Measurements from ENCODE around the gene PLAGL2. TPM values are rescaled to one million over a fixed set of nuclear protein-coding genes. Genes with fewer than 3 reads are reported as not detected.
"Not testable (repeated sequence)": the region's sequence is repeated elsewhere in the genome, so short reads cannot be mapped to it uniquely, and the experiment has no call there.

PLAGL2 gene
- total RNA-seq, 1 donor from 2014 or later, result 30.3 TPM

DNA sequence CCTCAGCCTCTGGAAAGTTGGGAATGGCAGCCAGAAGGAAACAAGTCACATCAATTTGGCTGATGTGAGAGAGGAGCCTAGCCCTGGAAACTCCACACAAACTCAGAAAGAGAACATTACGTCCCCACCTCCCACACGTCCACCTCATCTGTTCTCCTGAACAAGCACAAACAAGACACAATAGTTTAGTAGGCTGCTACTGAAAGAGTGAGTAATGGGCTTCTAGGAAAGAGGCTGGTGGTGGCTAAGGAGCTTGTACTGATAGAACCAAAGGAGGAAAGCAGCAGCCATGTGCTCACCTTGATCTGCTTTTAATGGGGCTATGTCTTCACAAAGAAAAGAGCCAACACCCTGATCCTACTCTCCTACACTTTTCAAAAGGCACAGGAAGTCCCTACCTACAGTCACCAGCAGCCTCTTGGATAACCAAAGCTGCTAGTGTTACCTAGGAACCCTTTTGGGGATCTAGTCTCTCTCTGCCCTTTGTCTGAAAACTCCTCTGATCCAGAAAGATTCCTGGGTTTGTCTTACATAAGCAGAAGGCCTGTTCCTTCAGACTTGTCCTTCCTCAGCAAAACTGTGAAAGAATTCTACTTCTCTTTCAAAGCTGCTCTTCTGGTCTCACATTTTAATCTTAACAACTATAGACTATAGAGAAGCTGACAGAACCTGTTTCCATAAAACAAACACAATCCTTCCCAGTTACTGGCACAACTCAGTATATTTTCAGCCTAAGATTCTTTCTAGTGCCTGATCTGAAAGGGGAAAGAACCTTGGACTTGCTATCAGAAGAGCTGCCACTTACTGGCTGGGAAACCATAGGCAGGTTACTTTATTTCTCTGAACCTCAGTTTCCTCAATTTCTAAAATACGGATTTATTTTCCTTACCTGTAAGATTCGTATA lies 3.1 kb downstream of the PLAGL2 start:
- intact Hi-C loops (cut with micrococcal nuclease), result loop anchor here (5.0 kb wide), 2 partner anchors 252 to 283 kb away; partner anchors contain the start of gene PDRG1

DNA sequence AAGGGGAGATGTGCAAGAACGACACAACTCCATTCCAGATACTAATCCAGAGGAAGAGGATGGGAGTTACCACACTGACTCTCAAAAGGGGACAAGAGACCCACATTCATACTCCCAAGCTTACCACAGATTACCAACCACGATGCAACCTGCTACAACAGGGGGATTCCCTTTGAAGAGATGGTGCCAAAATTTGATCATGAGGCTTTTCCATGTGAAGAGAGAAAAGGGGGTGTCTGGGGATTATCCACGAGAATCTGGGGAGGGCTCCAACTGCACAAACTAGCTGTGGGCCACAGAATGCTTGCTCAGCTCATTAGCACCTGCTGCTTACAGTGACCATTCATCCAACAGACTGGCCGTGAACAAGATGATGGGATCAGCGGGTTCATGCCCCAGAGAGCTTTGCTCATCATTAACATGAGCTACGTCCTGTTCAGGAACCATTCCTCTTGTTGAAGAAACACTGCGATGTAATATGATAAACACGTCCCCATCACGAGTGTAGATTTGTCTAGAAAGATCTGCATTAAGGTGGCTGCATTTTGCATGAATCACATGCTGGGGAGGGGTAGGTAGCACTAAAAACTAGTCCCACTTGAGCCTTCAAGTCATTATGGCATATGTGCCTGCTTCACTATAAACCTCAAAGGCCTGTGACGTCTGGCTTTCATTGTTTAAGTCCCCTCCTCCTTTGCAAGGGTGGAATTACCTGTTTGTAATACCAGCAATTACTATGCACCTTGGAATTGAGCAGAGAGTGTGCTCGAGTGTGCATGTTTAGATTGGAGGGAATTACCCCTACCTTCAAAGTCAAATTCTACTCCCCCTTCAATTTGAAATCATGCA lies 4.0 kb downstream of the PLAGL2 start:
- intact Hi-C loops (cut with micrococcal nuclease), result no loop called here

DNA sequence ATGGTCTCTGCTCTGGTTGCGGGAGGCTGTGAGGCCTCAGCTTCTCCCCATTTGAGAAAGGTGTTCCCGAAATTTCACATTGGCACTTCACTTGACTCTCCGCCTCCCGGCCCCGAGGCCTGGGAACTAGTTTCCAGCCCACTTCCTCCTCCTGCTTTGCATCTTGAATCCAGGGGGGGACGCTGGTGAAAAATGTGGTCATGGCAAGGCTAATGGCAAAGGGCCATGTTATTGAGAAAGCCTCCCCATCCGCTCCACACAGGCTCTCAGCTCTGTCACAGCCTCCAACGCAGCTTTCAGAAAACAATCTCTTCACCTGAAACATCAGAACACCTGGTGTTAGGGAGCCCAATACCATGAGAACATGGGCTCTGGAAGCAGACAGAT lies 5.6 kb downstream of the PLAGL2 start:
- intact Hi-C loops (cut with micrococcal nuclease), result no loop called here

DNA sequence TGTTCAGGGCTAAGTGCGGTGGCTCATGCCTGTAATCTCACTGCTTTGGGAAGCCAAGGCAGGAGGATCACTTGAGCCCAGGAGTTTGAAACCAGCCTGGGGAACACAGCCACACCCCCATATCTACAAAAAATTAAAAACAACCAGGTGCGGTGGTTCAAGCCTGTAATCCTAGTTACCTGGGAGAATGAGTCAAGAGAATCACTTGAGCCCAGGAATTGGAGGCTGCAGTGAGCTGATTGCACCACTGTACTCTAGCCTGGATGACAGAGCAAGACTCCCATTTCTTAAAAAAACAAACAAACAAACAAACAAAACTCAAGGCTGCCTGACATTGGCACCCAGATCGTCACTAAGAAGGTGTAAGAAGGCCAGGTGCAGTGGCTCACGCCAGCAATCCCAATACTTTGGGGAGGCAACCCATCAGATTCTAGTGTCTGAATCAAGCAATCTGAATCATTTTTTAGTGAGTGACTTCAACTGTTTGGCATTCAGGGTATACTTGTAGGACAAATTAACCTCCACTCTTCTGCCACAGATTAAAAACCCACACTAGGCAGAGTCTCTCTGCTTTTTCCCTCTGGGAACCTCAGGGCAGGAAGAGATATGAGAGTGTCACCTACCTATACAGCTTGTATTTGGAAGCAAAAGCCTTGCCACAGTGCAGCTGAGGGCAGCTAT lies 6.1 kb downstream of the PLAGL2 start:
- intact Hi-C loops (cut with micrococcal nuclease), result no loop called here

GRCh38 chr20:32199006-32199405 lies 8.5 kb downstream of the PLAGL2 start:
- intact Hi-C loops (cut with micrococcal nuclease), result no loop called here

DNA sequence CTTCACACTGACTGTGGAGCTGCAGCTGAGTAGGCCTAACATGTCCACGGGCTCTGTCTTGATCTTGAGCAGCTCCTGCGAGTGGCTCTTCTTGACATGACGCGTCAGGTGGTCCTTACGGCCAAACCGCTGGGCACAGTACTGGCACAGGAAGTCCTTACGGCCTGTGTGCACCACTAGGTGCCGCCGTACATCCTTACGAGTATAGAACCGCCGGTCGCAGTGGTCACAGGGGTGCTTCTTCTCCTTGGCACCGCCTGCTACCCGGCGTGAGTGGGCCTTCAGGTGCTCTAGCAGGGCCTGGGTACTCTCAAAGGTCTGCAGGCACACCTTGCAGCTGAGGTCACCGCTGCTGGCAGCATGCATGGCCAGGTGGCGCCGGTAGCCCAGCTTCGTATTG lies 10.4 kb downstream of the PLAGL2 start:
- intact Hi-C loops (cut with micrococcal nuclease), result not testable (repeated sequence)

DNA sequence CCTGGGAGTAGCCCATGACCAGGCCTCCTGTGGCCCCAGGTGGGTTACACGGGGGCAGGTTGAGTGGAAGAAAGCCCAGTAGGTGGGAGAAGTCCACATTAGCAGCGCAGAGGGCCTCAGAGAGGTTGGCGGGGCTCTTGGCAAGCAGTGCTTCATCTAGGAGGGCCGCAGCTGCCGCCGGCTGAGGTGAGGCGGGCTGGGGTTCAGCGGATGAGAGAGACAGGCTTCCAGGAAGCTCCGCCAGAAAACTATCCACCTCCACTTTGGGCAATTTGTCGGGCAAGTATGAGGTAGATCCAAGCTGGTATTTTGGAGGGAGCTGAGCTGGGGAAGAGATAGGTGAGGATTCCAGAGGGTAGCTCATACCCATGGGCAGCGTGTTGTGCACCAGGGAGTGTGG lies 10.9 kb downstream of the PLAGL2 start:
- intact Hi-C loops (cut with micrococcal nuclease), result not testable (repeated sequence)

DNA sequence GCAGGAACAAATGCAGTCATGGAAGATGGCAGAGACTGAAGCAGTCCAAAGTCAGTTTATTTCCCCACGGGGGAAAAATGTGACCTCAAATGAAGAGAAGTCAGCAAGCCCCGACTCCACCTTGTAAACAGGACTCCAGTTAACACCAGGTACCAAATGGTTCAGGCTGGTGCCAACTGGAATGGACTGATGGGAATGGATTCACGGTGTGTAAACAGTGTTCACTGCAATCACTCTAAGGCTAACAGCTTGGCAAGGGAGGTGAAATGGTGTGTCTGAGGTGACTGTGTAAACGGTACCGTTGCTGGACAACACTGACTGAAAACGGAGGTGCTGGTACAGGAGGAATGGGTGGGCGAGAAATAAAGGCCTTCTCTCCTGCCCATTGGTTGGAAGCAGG lies 12.0 kb downstream of the PLAGL2 start:
- intact Hi-C loops (cut with micrococcal nuclease), result no loop called here

- intact Hi-C loops (cut with micrococcal nuclease), result no loop called here
Measured at GRCh38 chr20:32193996-32194395, 13.5 kb downstream of the PLAGL2 start.

- intact Hi-C loops (cut with micrococcal nuclease), result not testable (repeated sequence)
Measured at GRCh38 chr20:32193336-32193735, 14.2 kb downstream of the PLAGL2 start.

GRCh38 chr20:32192698-32193097 lies 14.8 kb downstream of the PLAGL2 start:
- intact Hi-C loops (cut with micrococcal nuclease), result no loop called here

- intact Hi-C loops (cut with micrococcal nuclease), result no loop called here
Measured at GRCh38 chr20:32191873-32192272, 15.7 kb downstream of the PLAGL2 start.

DNA sequence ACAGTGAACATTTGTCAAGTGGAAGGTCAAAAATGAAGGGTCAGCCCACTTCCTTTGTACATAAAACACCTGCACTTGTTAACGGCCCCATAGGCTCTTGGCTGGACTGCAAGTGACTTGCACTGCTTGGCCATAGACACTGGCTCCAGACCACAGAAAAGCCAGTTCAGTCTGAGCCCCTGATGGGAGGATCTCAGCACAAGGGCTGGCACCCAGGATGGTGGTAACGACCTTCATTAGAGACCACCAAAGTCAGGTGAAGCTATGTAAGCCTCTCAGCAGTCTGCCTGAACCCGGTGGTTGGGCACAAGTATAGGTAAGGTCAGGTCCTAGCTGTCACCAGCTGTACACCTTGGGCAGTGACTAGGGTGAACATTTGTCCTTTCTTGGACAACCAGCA lies 16.1 kb downstream of the PLAGL2 start:
- intact Hi-C loops (cut with micrococcal nuclease), result no loop called here

DNA sequence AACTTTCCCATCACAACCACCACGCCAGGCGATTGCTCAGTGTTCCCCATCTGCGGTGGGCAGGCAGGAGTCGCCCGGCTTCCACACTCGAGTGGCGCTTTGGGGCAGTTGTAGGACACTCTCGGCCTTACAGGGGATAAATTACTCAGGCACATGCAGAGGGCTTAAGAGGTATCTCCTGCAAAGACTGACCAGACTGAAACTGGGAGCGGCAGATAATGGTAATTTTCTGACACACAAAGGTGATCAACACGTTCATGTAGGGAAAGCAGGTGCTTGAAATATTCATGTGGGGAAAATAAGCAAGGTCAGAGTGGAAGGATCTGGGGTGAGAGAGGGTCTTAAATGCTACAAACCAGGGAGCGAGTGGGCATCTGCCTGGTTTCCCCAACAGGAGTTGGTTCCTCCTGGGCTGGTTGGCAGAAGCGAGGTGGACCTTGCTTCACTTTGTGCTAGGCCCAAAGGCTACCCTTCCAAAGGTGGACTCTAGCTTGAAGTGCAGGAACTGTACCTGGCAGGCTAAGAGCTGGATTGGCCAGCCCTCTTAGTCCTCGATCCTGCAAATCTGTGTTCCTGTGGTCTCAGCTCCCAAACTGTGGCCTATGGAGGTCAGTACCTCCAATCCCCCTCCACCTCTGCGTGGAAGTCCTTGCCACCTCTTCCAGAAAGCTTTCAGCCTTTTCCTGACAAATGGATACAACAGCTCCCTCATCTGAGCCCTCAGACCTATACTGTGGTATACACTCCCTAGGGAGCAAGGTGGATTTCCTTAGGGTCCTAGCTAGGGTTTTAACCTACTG lies 16.7 kb downstream of the PLAGL2 start:
- intact Hi-C loops (cut with micrococcal nuclease), result no loop called here

DNA sequence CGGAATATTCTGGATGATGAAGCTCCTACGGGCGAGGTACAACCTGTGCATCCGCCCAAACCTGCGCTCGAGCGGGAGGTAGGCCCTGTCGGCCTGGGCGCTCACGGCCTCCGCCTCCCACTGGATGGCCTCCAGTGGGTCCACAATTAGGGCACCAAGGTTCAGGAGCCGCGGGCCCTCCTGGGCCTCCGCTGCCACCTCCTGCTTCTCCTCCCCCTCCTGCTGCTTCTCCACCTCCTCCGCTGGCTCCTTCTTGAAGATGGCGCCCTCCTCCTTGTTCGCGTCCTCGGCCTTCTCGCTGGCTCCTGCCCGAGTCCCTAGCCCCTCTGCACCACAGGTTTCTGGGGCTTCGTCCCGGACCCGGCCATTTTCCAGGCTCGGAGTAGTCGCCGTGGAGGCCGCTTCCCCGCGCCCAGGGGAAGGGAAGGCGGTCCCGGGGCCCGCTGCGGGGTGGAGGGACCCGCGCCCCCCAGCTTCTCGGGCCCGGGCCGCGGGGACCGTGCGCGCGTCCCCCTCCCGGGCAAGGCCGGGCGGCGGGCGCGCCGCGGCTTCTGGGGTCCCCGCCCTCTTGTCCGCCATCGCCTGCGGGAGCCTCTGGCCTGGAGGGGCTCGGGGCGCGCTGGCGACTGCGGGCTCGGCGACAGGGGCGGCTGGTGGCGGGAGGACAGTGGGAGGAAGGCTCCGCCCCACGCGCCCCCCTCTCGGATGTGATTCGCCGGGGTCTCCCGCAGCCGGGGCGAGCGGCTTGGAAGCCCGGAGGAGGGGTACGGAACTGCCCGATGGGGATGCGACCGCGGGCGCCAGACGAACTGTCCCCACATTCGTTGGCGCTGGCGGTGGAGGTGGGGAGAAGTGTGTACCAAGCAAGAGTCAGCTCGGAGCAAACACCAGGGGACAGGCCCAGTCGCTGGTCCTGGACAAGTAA lies 17.6 kb downstream of the PLAGL2 start:
- intact Hi-C loops (cut with micrococcal nuclease), result no loop called here

DNA sequence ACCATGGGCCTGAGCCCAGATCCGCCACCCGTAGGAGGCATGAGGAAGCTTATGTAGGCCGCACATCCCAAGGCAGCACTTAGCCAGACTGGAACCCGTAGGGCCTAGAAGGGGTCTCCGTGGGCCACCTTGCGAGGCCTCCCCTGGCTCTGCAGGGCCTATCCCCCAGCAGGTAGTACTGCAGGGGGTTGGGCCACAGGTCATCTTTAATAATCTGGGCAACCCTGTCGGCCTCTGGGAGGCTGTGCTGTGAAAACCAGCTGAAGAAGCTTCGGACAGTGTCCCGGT lies 18.5 kb downstream of the PLAGL2 start:
- intact Hi-C loops (cut with micrococcal nuclease), result no loop called here

GRCh38 chr20:32188376-32189122 lies 19.0 kb downstream of the PLAGL2 start:
- intact Hi-C loops (cut with micrococcal nuclease), result no loop called here

DNA sequence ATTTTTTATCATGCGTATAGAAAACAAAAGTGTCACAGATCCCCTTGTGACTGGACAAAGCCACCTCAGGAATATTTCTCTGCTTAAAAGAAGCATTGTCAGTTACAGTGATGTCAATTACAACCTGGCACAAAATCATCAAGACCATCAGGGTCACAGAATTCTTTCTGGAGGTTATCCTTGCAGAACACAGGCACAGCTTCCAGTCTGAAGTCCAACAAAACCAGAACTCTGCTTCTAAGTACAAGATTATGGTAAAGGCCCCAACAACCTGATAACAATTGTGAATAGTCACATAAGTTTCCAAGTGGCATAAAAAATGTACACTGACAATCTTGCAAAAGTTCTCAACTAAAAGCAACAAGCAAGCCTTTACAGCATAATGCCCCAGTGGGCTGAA lies 21.0 kb downstream of the PLAGL2 start:
- intact Hi-C loops (cut with micrococcal nuclease), result no loop called here

DNA sequence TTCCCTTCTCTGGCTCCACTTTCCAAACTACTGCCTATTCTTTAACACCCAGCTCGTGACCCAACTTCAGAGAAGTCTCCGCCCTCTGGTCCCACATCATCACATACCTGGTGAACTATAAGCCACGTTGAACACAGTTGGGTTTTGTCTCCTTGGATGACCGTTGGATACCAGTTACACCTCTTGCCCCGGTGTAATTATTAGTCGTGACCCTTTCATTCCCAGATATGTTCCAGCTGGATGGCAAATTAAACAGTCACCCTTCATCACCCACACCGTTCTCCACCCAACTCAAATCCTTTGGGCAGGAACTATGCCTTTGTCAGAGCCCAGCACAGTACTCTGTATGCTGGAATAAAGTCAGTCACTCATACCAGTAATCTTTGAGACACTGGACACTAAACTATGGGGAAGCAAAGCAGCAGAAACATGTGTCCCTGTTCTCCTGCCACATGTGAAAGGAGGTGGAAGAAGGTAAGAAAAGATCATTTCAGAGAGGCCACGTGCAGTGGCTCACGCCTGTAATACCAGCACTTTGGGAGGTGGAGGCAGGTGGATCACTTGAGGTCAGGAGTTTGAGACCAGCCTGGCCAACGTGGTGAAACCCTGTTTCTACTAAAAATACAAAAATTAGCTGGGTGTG lies 22.5 kb downstream of the PLAGL2 start:
- intact Hi-C loops (cut with micrococcal nuclease), result no loop called here
